ENCODE data around the gene STARD7.
"Not testable (repeated sequence)": the region's sequence is repeated elsewhere in the genome, so short reads cannot be mapped to it uniquely, and the experiment has no call there.

The STARD7 gene

GRCh38 chr2:96225016-96225533 is 16.4 kb upstream of the STARD7 start:
- TF ChIP-seq EZH2phosphoT487 (IDR thresholded peaks at IDR 0.05; ENCODE audit: borderline replicate concordance) (no peak), CTCF (conservative IDR thresholded peaks at IDR 0.05; ENCODE audit: low read length) (no peak)
- no peak overlapping the region for H3K9ac ChIP-seq (ENCODE audit: low read depth, low read length, poor library complexity, severe bottlenecking)
- H3K79me2 ChIP-seq (ENCODE audit: insufficient read depth, low read length): no peaks in the 10 kb centered on the region

GRCh38 chr2:96221106-96221505 is 12.5 kb upstream of the STARD7 start:
- not testable (repeated sequence) for H4K20me1 ChIP-seq (ENCODE audit: insufficient read depth, low read length, poor library complexity, severe bottlenecking); H3F3A ChIP-seq (ENCODE audit: low read depth); H3K9me3 ChIP-seq (ENCODE audit: insufficient read depth, low read depth, low read length); H3K4me2 ChIP-seq (ENCODE audit: low read depth, low read length, poor library complexity, severe bottlenecking); H3K9ac ChIP-seq (ENCODE audit: low read depth, low read length, poor library complexity, severe bottlenecking); H2AFZ ChIP-seq (ENCODE audit: low read length); H3K4me1 ChIP-seq (ENCODE audit: insufficient read depth, low read length, poor library complexity, severe bottlenecking); H3K4me3 ChIP-seq (ENCODE audit: low read length, poor library complexity, severe bottlenecking); H3K27me3 ChIP-seq (ENCODE audit: insufficient read depth, low read length, poor library complexity, severe bottlenecking); H3K79me2 ChIP-seq (ENCODE audit: insufficient read depth, low read length); H3K36me3 ChIP-seq (ENCODE audit: insufficient read depth, low read length); H3K9me2 ChIP-seq (replicated peaks; ENCODE audit: low read depth, low read length)

More at GRCh38 chr2:96225016-96225533, 16.4 kb upstream of the STARD7 start:
- Histone ChIP-seq H2AFZ (ENCODE audit: low read length) (no peak overlapping the region), H3K4me3 (ENCODE audit: low read length, poor library complexity, severe bottlenecking) (no peak overlapping the region), H3K4me2 (ENCODE audit: low read depth, low read length, poor library complexity, severe bottlenecking) (no peak overlapping the region), H3K36me3 (ENCODE audit: insufficient read depth, low read length) (no peaks in the 10 kb centered on the region), H3K9me3 (ENCODE audit: insufficient read depth, low read depth, low read length) (no peaks in the 10 kb centered on the region), H3K27me3 (ENCODE audit: insufficient read depth, low read length, poor library complexity, severe bottlenecking) (no peaks in the 10 kb centered on the region), H3K9me2 (replicated peaks; ENCODE audit: low read depth, low read length) (no peaks in the 10 kb centered on the region), H3F3A (ENCODE audit: low read depth) (no peaks in the 10 kb centered on the region), H3K4me1 (ENCODE audit: insufficient read depth, low read length, poor library complexity, severe bottlenecking) (no peaks in the 10 kb centered on the region), H4K20me1 (ENCODE audit: insufficient read depth, low read length, poor library complexity, severe bottlenecking) (no peaks in the 10 kb centered on the region)

GRCh38 chr2:96219959-96220358 is 11.3 kb upstream of the STARD7 start:
- H3K9ac ChIP-seq (ENCODE audit: low read depth, low read length, poor library complexity, severe bottlenecking): not testable (repeated sequence)

GRCh38 chr2:96218508-96219131 is 10.0 kb upstream of the STARD7 start:
- Histone ChIP-seq H3K9me2 (replicated peaks; ENCODE audit: low read depth, low read length) (no peaks in the 10 kb centered on the region), H3K36me3 (ENCODE audit: insufficient read depth, low read length) (no peaks in the 10 kb centered on the region), H3F3A (ENCODE audit: low read depth) (no peaks in the 10 kb centered on the region), H3K4me1 (ENCODE audit: insufficient read depth, low read length, poor library complexity, severe bottlenecking) (no peaks in the 10 kb centered on the region), H3K4me2 (ENCODE audit: low read depth, low read length, poor library complexity, severe bottlenecking) (no peak overlapping the region), H3K9me3 (ENCODE audit: insufficient read depth, low read depth, low read length) (no peaks in the 10 kb centered on the region), H3K79me2 (ENCODE audit: insufficient read depth, low read length) (peaks cover 4% of the 10 kb centered on the region; the same call in 1 of the 2 replicates), H4K20me1 (ENCODE audit: insufficient read depth, low read length, poor library complexity, severe bottlenecking) (no peaks in the 10 kb centered on the region), H3K27me3 (ENCODE audit: insufficient read depth, low read length, poor library complexity, severe bottlenecking) (no peaks in the 10 kb centered on the region), H3K4me3 (ENCODE audit: low read length, poor library complexity, severe bottlenecking) (no peak overlapping the region), H3K9ac (ENCODE audit: low read depth, low read length, poor library complexity, severe bottlenecking) (no peak overlapping the region), H2AFZ (ENCODE audit: low read length) (no peak overlapping the region)
- TF ChIP-seq EZH2phosphoT487 (IDR thresholded peaks at IDR 0.05; ENCODE audit: borderline replicate concordance) (no peak), CTCF (conservative IDR thresholded peaks at IDR 0.05; ENCODE audit: low read length) (no peak)

More at GRCh38 chr2:96219959-96220358, 11.3 kb upstream of the STARD7 start:
- H3K9me3 ChIP-seq (ENCODE audit: insufficient read depth, low read depth, low read length); H3K79me2 ChIP-seq (ENCODE audit: insufficient read depth, low read length); H3K4me3 ChIP-seq (ENCODE audit: low read length, poor library complexity, severe bottlenecking); H3F3A ChIP-seq (ENCODE audit: low read depth); H3K36me3 ChIP-seq (ENCODE audit: insufficient read depth, low read length); H4K20me1 ChIP-seq (ENCODE audit: insufficient read depth, low read length, poor library complexity, severe bottlenecking); H3K9me2 ChIP-seq (replicated peaks; ENCODE audit: low read depth, low read length); H2AFZ ChIP-seq (ENCODE audit: low read length); H3K4me1 ChIP-seq (ENCODE audit: insufficient read depth, low read length, poor library complexity, severe bottlenecking); H3K4me2 ChIP-seq (ENCODE audit: low read depth, low read length, poor library complexity, severe bottlenecking); H3K27me3 ChIP-seq (ENCODE audit: insufficient read depth, low read length, poor library complexity, severe bottlenecking): not testable (repeated sequence)

All from Loucy (cell line).